ENCODE results near the gene LRRC3.

Gene LRRC3

DNA sequence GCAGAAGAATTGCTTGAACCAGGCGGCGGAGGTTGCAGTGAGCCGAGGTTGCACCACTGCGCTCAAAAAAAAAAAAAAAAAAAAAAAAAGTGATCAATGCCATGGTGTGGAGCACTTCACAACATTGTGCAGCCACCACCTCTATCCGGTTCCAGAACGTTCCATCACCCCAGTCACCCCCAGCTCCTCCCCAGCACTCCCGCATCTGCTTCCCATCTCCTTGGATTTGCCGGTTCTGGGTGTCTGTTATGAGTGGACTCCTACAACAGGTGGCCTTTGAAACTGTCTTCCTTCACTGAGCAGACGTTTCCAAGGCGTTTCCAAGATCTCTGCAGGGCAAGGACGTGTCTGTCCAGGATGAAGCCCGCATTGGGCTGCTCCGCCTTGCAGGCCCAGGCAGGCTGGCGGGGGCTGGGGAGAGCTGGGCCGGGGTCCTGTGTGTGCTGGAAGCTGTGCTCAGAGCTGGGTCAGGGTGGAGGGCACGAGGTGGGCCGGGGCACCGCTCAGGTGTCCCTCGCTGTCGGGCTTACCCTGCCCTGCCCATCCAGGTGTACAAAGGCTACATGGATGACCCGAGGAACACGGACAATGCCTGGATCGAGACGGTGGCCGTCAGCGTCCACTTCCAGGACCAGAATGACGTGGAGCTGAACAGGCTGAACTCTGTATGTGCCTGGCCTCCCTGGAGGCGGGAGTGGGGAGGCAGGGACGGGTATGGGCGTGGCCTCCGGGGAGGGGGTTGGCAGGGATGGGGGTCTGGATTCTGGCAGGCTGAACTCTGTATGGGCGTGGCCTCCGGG lies 14.9 kb upstream of the LRRC3 start:
- DNase-seq (ENCODE audit: low spot score) = no peak

- no peak for DNase-seq (ENCODE audit: low spot score)
Measured at GRCh38 chr21:44441041-44441400, 14.3 kb upstream of the LRRC3 start.

DNA sequence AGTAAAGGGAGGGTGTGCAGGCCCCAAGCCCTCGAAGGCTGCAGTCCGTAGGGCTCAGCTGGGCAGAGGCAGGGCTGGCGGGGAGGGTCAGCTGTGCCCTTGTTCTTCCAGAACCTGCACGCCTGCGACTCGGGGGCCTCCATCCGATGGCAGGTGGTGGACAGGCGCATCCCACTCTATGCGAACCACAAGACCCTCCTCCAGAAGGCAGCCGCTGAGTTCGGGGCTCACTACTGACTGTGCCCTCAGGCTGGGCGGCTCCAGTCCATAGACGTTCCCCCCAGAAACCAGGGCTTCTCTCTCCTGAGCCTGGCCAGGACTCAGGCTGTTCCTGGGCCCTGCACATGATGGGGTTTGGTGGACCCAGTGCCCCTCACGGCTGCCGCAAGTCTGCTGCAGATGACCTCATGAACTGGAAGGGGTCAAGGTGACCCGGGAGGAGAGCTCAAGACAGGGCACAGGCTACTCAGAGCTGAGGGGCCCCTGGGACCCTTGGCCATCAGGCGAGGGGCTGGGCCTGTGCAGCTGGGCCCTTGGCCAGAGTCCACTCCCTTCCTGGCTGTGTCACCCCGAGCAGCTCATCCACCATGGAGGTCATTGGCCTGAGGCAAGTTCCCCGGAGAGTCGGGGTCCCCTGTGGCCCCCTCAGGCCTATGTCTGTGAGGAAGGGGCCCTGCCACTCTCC lies 13.6 kb upstream of the LRRC3 start:
- DNase-seq (ENCODE audit: low spot score) = no peak

DNA sequence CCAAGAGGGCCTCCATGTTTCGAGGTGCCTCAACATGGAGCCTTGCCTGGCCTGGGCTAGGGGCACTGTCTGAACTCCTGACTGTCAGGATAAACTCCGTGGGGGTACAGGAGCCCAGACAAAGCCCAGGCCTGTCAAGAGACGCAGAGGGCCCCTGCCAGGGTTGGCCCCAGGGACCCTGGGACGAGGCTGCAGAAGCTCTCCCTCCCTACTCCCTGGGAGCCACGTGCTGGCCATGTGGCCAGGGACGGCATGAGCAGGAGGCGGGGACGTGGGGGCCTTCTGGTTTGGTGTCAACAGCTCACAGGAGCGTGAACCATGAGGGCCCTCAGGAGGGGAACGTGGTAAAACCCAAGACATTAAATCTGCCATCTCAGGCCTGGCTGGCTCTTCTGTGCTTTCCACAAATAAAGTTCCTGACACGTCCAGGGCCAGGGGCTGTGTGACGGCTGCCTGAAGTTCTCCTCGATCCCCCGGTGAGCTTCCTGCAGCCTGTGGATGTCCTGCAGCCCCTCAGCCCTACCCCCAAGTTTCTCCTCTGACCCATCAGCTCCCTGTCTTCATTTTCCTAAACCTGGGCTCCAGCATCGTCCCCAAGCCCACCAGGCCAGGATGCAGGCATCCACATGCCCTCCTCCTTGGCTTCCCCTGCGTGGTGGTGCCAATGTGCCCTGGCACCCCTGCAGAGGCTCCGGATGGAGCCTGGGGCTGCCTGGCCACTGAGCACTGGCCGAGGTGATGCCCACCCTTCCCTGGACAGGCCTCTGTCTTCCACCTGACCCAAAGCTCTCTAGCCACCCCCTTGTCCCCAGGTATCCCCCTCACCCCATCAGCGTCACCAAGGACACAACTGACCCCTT lies 12.8 kb upstream of the LRRC3 start:
- no peak for DNase-seq (ENCODE audit: low spot score)

DNA sequence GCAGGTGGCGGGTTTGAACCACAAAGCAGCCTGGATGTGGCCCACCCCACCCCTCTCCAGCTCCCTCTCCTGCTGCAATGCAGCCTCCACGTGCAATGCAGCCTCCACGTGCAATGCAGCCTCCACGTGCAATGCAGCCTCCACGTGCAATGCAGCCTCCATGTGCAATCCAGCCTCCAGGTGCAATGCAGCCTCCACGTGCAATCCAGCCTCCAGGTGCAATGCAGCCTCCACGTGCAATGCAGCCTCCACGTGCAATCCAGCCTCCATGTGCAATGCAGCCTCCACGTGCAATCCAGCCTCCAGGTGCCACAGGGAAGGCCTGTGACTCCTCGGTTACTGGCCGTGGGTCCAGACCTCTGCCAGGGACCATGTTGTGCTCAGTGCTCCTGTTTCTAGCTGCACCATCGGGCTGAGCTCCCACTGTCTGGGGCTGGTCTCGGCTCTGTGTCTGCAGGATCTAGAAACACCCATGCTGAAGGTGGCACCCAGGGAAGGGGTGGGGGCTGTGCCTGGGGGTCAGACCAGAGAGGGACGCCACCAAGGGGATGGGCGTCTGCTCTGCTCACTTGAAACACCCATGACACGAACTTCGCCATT lies 11.9 kb upstream of the LRRC3 start:
- no peak for DNase-seq (ENCODE audit: low spot score)

- DNase-seq (ENCODE audit: low spot score) = no peak
Measured at GRCh38 chr21:44443891-44444285, 11.4 kb upstream of the LRRC3 start.

DNA sequence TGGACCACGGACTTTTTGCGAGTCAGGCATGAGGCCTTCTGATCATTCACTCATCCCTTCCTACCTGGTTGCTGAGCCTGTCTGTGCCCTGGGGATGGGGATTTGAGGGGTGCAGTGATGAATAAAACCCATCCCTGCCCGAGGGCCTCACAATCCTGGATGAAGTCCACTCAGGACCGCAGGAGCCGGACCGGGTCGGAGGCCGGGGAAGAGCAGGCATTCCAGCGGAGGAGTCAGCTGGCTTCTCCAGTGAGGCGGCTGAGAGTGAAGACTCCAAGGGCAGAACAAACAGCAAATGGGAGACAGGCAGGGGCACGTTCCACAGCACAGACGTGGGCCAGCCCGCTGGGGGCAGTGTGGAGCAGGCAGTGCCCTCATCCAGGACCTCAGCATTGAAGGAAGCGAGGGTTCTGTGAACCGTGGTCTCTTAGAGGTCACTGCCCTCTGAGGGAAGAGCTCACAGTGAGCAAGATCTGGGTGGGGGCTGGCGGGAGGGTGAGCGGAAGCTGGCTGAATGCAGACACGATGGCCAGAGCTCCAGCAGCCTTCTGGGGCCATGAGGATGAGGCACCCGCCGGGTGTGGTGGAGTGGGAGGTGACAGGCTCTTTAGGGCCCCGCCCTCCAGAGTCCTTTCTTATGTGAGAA lies 10.9 kb upstream of the LRRC3 start:
- DNase-seq (ENCODE audit: low spot score) = no peak

GRCh38 chr21:44445145-44445812 lies 10.0 kb upstream of the LRRC3 start:
- no peak for DNase-seq (ENCODE audit: low spot score)

- DNase-seq (ENCODE audit: low spot score) = no peak
Measured at GRCh38 chr21:44448651-44449131, 6.6 kb upstream of the LRRC3 start.

- DNase-seq (ENCODE audit: low spot score) = no peak
Measured at GRCh38 chr21:44449473-44450363, 5.6 kb upstream of the LRRC3 start.

DNA sequence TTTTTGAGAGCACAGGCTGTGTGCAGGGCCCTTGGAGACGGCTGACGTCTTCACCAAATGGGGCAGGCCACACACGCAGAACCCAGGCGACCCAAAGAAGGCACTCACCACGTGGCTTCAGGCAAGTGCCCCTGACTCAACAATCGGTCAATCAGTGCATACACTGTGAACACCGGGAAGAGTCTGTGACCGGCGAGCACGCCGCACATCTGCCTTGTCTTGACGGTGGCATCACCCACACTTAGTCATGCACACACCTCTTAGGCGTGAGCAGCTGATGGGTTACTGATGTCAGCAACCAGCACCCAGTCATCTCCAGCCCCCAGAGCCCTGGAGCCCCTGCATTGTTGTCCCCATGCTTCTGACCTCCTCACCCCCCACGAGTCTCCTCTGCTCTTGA lies 4.9 kb upstream of the LRRC3 start:
- DNase-seq (ENCODE audit: low spot score) = no peak

- DNase-seq (ENCODE audit: low spot score) = no peak
Measured at GRCh38 chr21:44450999-44451398, 4.3 kb upstream of the LRRC3 start.

- DNase-seq (ENCODE audit: low spot score) = no peak
Measured at GRCh38 chr21:44453120-44453519, 2.2 kb upstream of the LRRC3 start.

DNA sequence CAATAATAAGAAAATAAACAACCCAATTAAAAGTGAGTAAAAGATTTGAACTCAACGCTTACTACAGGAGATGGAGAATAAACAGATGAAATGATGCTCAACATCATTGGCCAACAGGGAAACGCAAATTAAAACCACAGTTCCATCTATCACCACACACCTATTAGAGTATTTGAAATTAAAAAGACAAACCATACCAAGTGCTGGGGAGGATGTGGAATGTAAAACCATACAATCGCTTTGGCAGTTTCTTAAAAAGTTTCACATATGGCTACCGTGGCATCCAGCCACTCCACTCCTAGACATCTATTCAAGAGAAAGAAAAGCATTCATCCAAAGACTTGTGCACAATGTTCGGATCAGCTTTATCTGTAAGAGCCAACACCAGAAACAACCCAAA lies 1.3 kb upstream of the LRRC3 start:
- DNase-seq (ENCODE audit: low spot score) = no peak

DNA sequence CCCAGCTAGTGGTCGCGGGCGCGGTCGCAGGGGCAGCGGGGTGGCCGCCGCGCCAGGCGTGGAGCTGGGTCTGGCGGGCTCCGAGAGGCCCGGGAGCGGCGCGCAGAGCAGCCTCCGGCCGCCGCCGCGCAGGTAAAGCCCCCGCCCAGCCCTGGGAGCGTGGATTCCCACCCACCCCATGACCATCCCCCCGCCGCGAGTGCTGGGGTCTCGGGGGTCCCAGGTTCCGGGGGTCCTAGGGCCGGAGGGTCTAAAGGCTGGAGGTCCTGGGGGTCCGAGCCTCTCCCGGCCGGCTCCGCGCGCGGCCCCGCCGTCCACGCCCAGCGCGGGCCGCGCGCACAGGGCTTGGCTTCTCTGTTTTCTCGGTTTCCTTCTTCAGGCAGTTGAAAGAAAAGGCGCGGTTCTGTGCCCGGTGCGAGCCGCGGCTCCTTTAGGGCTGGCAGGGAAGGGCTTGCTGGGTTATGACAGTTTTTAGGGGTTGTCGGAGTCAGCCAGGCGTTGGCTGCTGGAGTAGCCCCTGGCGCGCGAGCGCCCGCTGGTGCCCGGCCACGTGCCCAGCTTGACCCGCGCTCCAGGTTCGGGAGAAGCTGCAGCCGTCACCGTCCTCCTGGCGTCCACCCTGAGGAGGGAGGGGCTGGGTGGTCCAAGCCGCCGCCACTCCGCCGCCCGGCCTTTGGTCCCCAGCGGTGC lies 359 bp downstream of the LRRC3 start:
- DNase-seq (ENCODE audit: low spot score) = peak; percentile 72

- no peak for DNase-seq (ENCODE audit: low spot score)
Measured at GRCh38 chr21:44456214-44456914, 1.1 kb downstream of the LRRC3 start.

DNA sequence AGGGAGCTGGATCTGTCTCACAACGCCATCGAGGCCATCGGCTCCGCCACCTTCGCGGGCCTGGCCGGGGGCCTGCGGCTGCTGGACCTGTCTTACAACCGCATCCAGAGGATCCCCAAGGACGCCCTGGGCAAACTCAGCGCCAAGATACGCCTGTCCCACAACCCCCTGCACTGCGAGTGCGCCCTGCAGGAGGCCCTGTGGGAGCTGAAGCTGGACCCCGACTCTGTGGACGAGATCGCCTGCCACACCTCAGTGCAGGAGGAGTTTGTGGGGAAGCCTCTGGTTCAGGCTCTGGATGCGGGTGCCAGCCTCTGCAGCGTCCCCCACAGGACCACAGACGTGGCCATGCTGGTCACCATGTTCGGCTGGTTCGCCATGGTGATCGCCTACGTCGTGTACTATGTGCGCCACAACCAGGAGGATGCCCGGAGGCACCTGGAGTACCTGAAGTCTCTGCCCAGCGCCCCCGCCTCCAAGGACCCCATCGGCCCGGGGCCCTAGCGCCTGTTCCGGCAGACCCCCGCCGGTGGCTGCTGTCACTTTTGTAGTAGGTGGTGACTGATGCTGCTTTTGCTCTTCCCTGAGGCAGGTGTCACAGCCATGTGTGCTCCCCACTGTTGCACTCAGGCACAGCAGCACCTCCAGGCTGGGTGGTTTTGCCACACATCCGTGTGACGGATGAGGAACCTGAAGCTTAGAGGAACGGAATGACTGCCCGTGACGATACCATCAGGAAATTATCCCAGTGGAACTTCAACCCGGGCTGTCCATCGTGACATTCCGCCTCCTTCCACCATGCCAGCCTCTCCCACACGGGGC lies 1.8 kb downstream of the LRRC3 start:
- no peak for DNase-seq (ENCODE audit: low spot score)
